ENCODE measurements around the gene PCDHGB7. TPM values are rescaled to one million over a fixed set of nuclear protein-coding genes. Genes with fewer than 3 reads are reported as not detected.
"Not testable (repeated sequence)": the region's sequence is repeated elsewhere in the genome, so short reads cannot be mapped to it uniquely, and the experiment has no call there.

PCDHGB7 gene
- total RNA-seq, 4 donors from 2014 or later = 7.2 to 10.4 (median 8.2) TPM

- TF ChIP-seq CTCF (IDR thresholded peaks at IDR 0.05; ENCODE audit: low read depth) = not testable (repeated sequence)
Measured at GRCh38 chr5:141407790-141408505, 9.5 kb upstream of the PCDHGB7 start, which contains the start of gene PCDHGB6. PCDHGB6 (plus strand) TSS chr5:141408021; CDS start chr5:141408203, 182 bp downstream.

GRCh38 chr5:141409598-141410306, 7.7 kb upstream of the PCDHGB7 start:
- TF ChIP-seq CTCF (IDR thresholded peaks at IDR 0.05; ENCODE audit: low read depth) = no peak

GRCh38 chr5:141411575-141411974, 5.9 kb upstream of the PCDHGB7 start:
- TF ChIP-seq CTCF (IDR thresholded peaks at IDR 0.05; ENCODE audit: low read depth) = no peak

GRCh38 chr5:141412854-141413539, 4.5 kb upstream of the PCDHGB7 start, which contains the start of gene PCDHGA10:
PCDHGA10 (plus strand) TSS chr5:141412987; CDS start chr5:141413176, 189 bp downstream.
- TF ChIP-seq CTCF (IDR thresholded peaks at IDR 0.05; ENCODE audit: low read depth) = no peak

- no peak for TF ChIP-seq CTCF (IDR thresholded peaks at IDR 0.05; ENCODE audit: low read depth)
Measured at GRCh38 chr5:141413540-141414069, 3.9 kb upstream of the PCDHGB7 start.

GRCh38 chr5:141419074-141419880, 1.8 kb downstream of the PCDHGB7 start:
- no peak for TF ChIP-seq CTCF (IDR thresholded peaks at IDR 0.05; ENCODE audit: low read depth)
